Activated naive CD4-positive, alpha-beta T cell treated with anti-CD3 and anti-CD28 coated beads, Interleukin-2, amount 10 ng/mL, durations not matched to agents 7 days and 5 days (primary cell): Measurements from ENCODE around the gene TCF3.

Experiments used
- CTCF ChIA-PET: fragments of 350-600 bp; sonication (Branson Sonifier 250); formaldehyde crosslinking; loops from one replicate; lab custom pipeline; 2021; ENCODE audit warnings: antibody characterized with exemption; lab: Charles Lee
- DNase-seq: peaks from one replicate; pipeline ENCODE4 v3.0.0-alpha.2; 2020
- H3K27ac Mint-ChIP-seq: one replicate; pipeline ENCODE4 v1.8.0; 2021; ENCODE audit warnings: mild to moderate bottlenecking, moderate library complexity, mixed read lengths
- H3K27me3 Mint-ChIP-seq: one replicate; pipeline ENCODE4 v1.8.0; 2021; ENCODE audit warnings: mild to moderate bottlenecking, mixed read lengths
- H3K36me3 Mint-ChIP-seq: one replicate; pipeline ENCODE4 v1.8.0; 2021; ENCODE audit warnings: mixed read lengths
- H3K4me1 Mint-ChIP-seq: one replicate; pipeline ENCODE4 v1.8.0; 2021; ENCODE audit warnings: mixed read lengths
- H3K4me3 Mint-ChIP-seq: one replicate; pipeline ENCODE4 v1.8.0; 2021; ENCODE audit warnings: mild to moderate bottlenecking, moderate library complexity, mixed read lengths
- H3K9me3 Mint-ChIP-seq: one replicate; pipeline ENCODE4 v1.8.0; 2021; ENCODE audit warnings: mixed read lengths

Gene TCF3

GRCh38 chr19:1620502-1620901 lies 31.9 kb downstream of the TCF3 start:
- Mint-ChIP-seq H3K27ac (no peak overlapping the region), H3K27me3 (no peaks in the 10 kb centered on the region), H3K36me3 (peaks cover 30% of the 10 kb centered on the region), H3K9me3 (no peaks in the 10 kb centered on the region), H3K4me3 (no peak overlapping the region), H3K4me1 (peaks cover 19% of the 10 kb centered on the region)
- CTCF ChIA-PET: no interaction called here
- DNase-seq: no peak

- H3K4me3 Mint-ChIP-seq: no peak overlapping the region
- DNase-seq: no peak
- H3K27me3 Mint-ChIP-seq: no peaks in the 10 kb centered on the region
- peaks cover 19% of the 10 kb centered on the region for H3K4me1 Mint-ChIP-seq
- no peak overlapping the region for H3K27ac Mint-ChIP-seq
- H3K36me3 Mint-ChIP-seq: peaks cover 34% of the 10 kb centered on the region
- H3K9me3 Mint-ChIP-seq: no peaks in the 10 kb centered on the region
- CTCF ChIA-PET: interaction anchor here (1.2 kb wide), 1 partner anchor 149 kb away, joined by 3 read pairs; no protein-coding TSS in a partner anchor
Measured at GRCh38 chr19:1619703-1620102, 32.7 kb downstream of the TCF3 start.

- Mint-ChIP-seq H3K36me3 (peaks cover 37% of the 10 kb centered on the region), H3K4me3 (no peak overlapping the region), H3K27me3 (no peaks in the 10 kb centered on the region), H3K4me1 (peaks cover 19% of the 10 kb centered on the region), H3K27ac (no peak overlapping the region), H3K9me3 (no peaks in the 10 kb centered on the region)
- CTCF ChIA-PET: interaction anchor here (1.2 kb wide), 1 partner anchor 149 kb away, joined by 3 read pairs; no protein-coding TSS in a partner anchor
- DNase-seq: no peak
Measured at GRCh38 chr19:1619094-1619439, 33.3 kb downstream of the TCF3 start.

- Mint-ChIP-seq H3K27me3 (no peaks in the 10 kb centered on the region), H3K27ac (no peak overlapping the region), H3K4me1 (peaks cover 19% of the 10 kb centered on the region), H3K4me3 (no peak overlapping the region), H3K36me3 (peaks cover 40% of the 10 kb centered on the region), H3K9me3 (no peaks in the 10 kb centered on the region)
- CTCF ChIA-PET: interaction anchor here (1.2 kb wide), 1 partner anchor 150 kb away, joined by 3 read pairs; no protein-coding TSS in a partner anchor
- peak; percentile 58 for DNase-seq
Measured at GRCh38 chr19:1618157-1619093, 34.0 kb downstream of the TCF3 start.

GRCh38 chr19:1616875-1617274 lies 35.5 kb downstream of the TCF3 start:
- no peaks in the 10 kb centered on the region for H3K9me3 Mint-ChIP-seq
- peaks cover 42% of the 10 kb centered on the region for H3K36me3 Mint-ChIP-seq
- CTCF ChIA-PET: interaction anchor here (1.2 kb wide), 1 partner anchor 56 kb away, joined by 3 read pairs; no protein-coding TSS in a partner anchor
- no peak for DNase-seq
- peak overlapping the region; percentile 47 for H3K27ac Mint-ChIP-seq
- peaks cover 19% of the 10 kb centered on the region for H3K4me1 Mint-ChIP-seq
- no peak overlapping the region for H3K4me3 Mint-ChIP-seq
- no peaks in the 10 kb centered on the region for H3K27me3 Mint-ChIP-seq

GRCh38 chr19:1616396-1616795 lies 36.0 kb downstream of the TCF3 start:
- Mint-ChIP-seq H3K36me3 (peaks cover 42% of the 10 kb centered on the region), H3K27ac (no peak overlapping the region), H3K4me1 (peaks cover 19% of the 10 kb centered on the region), H3K27me3 (no peaks in the 10 kb centered on the region), H3K4me3 (no peak overlapping the region), H3K9me3 (no peaks in the 10 kb centered on the region)
- CTCF ChIA-PET: interaction anchor here (1.2 kb wide), 1 partner anchor 56 kb away, joined by 3 read pairs; no protein-coding TSS in a partner anchor
- no peak for DNase-seq

GRCh38 chr19:1615156-1615765 lies 37.2 kb downstream of the TCF3 start:
- no peak for DNase-seq

GRCh38 chr19:1613808-1614570 lies 38.4 kb downstream of the TCF3 start:
- Mint-ChIP-seq H3K27me3 (no peaks in the 10 kb centered on the region), H3K36me3 (peaks cover 42% of the 10 kb centered on the region), H3K27ac (no peak overlapping the region), H3K4me3 (no peak overlapping the region), H3K9me3 (no peaks in the 10 kb centered on the region), H3K4me1 (peaks cover 31% of the 10 kb centered on the region)
- no peak for DNase-seq
- CTCF ChIA-PET: interaction anchor here (0.9 kb wide), 1 partner anchor 11 kb away, joined by 3 read pairs; no protein-coding TSS in a partner anchor

More at GRCh38 chr19:1615156-1615765, 37.2 kb downstream of the TCF3 start:
- H3K27me3 Mint-ChIP-seq: no peaks in the 10 kb centered on the region
- no peaks in the 10 kb centered on the region for H3K9me3 Mint-ChIP-seq
- peaks cover 42% of the 10 kb centered on the region for H3K36me3 Mint-ChIP-seq
- H3K27ac Mint-ChIP-seq: peak overlapping the region; percentile 73
- CTCF ChIA-PET: interaction anchor here (0.9 kb wide), 1 partner anchor 9 kb away, joined by 3 read pairs; no protein-coding TSS in a partner anchor
- H3K4me1 Mint-ChIP-seq: peaks cover 21% of the 10 kb centered on the region
- H3K4me3 Mint-ChIP-seq: no peak overlapping the region

- CTCF ChIA-PET: no interaction called here
- no peak overlapping the region for H3K4me3 Mint-ChIP-seq
- H3K9me3 Mint-ChIP-seq: no peaks in the 10 kb centered on the region
- H3K4me1 Mint-ChIP-seq: peaks cover 30% of the 10 kb centered on the region
- no peak overlapping the region for H3K27ac Mint-ChIP-seq
- peaks cover 37% of the 10 kb centered on the region for H3K36me3 Mint-ChIP-seq
- H3K27me3 Mint-ChIP-seq: no peaks in the 10 kb centered on the region
- DNase-seq: no peak
Measured at GRCh38 chr19:1613146-1613545, 39.3 kb downstream of the TCF3 start.

- no peaks in the 10 kb centered on the region for H3K27me3 Mint-ChIP-seq
- H3K4me3 Mint-ChIP-seq: no peak overlapping the region
- H3K27ac Mint-ChIP-seq: no peak overlapping the region
- H3K4me1 Mint-ChIP-seq: peaks cover 29% of the 10 kb centered on the region
- CTCF ChIA-PET: no interaction called here
- no peaks in the 10 kb centered on the region for H3K9me3 Mint-ChIP-seq
- DNase-seq: no peak
- H3K36me3 Mint-ChIP-seq: peaks cover 35% of the 10 kb centered on the region
Measured at GRCh38 chr19:1612114-1613086, 40.0 kb downstream of the TCF3 start.

GRCh38 chr19:1611353-1611752 lies 41.1 kb downstream of the TCF3 start:
- peaks cover 29% of the 10 kb centered on the region for H3K36me3 Mint-ChIP-seq
- no peak overlapping the region for H3K4me3 Mint-ChIP-seq
- no peak for DNase-seq
- no peak overlapping the region for H3K27ac Mint-ChIP-seq
- peaks cover 28% of the 10 kb centered on the region for H3K4me1 Mint-ChIP-seq
- H3K27me3 Mint-ChIP-seq: no peaks in the 10 kb centered on the region
- CTCF ChIA-PET: no interaction called here
- H3K9me3 Mint-ChIP-seq: no peaks in the 10 kb centered on the region

- DNase-seq: no peak
- Mint-ChIP-seq H3K27me3 (no peaks in the 10 kb centered on the region), H3K36me3 (peaks cover 24% of the 10 kb centered on the region), H3K4me3 (no peak overlapping the region), H3K27ac (no peak overlapping the region), H3K4me1 (peaks cover 36% of the 10 kb centered on the region), H3K9me3 (no peaks in the 10 kb centered on the region)
- CTCF ChIA-PET: no interaction called here
Measured at GRCh38 chr19:1610579-1610978, 41.8 kb downstream of the TCF3 start.
